Endodermal cell (in vitro differentiated cells): ENCODE results near the gene PAXX. TPM values are rescaled to one million over a fixed set of nuclear protein-coding genes. Genes with fewer than 3 reads are reported as not detected.
A peak's percentile ranks its signal among the peaks of the same experiment; 100 is the strongest.

Experiments
- DNase-seq: peaks from one replicate; pipeline ENCODE4 v3.0.0-alpha.2; 2017
- H3K27ac ChIP-seq: 2 replicates; pipeline ENCODE4 v1.5.1; 2013; ENCODE audit warnings: mild to moderate bottlenecking, low read depth, low read length, moderate library complexity
- H3K27me3 ChIP-seq: 2 replicates; pipeline ENCODE4 v1.6.1; 2013; ENCODE audit warnings: mild to moderate bottlenecking, low read length, moderate library complexity; ENCODE audit not compliant: insufficient read depth, control insufficient read depth, poor library complexity, severe bottlenecking
- H3K36me3 ChIP-seq: 2 replicates; pipeline ENCODE4 v1.7.0; 2013; ENCODE audit warnings: mild to moderate bottlenecking, low read length, moderate library complexity; ENCODE audit not compliant: control insufficient read depth, insufficient read depth
- H3K4me1 ChIP-seq: one replicate; pipeline ENCODE4 v1.7.0; 2013; ENCODE audit warnings: low read length; ENCODE audit not compliant: control insufficient read depth, insufficient read depth
- H3K4me3 ChIP-seq: 2 replicates; pipeline ENCODE4 v1.5.1; 2013; ENCODE audit warnings: mild to moderate bottlenecking, low read length, moderate library complexity
- H3K9ac ChIP-seq: 2 replicates; pipeline ENCODE4 v1.6.1; 2013; ENCODE audit warnings: mild to moderate bottlenecking, low read length, moderate library complexity; ENCODE audit not compliant: poor library complexity, severe bottlenecking; ENCODE audit errors: extremely low read depth
- H3K9me3 ChIP-seq: 2 replicates; pipeline ENCODE4 v1.6.1; 2013; ENCODE audit warnings: mild to moderate bottlenecking, low read length, moderate library complexity; ENCODE audit not compliant: control insufficient read depth
- H3K27ac Mint-ChIP-seq: 2 replicates; pipeline ENCODE4 v1.8.0; 2020; ENCODE audit warnings: mixed read lengths
- H3K27me3 Mint-ChIP-seq: 2 replicates; pipeline ENCODE4 v1.8.0; 2021; ENCODE audit warnings: mild to moderate bottlenecking, mixed read lengths; ENCODE audit not compliant: insufficient read depth
- H3K36me3 Mint-ChIP-seq: 2 replicates; pipeline ENCODE4 v1.8.0; 2020; ENCODE audit warnings: low read depth, mixed read lengths
- H3K4me1 Mint-ChIP-seq: 2 replicates; pipeline ENCODE4 v1.8.0; 2020; ENCODE audit warnings: mixed read lengths
- H3K4me3 Mint-ChIP-seq: 2 replicates; pipeline ENCODE4 v1.8.0; 2020; ENCODE audit warnings: mild to moderate bottlenecking, moderate library complexity, mixed read lengths
- H3K9me3 Mint-ChIP-seq: 2 replicates; pipeline ENCODE4 v1.8.0; 2020; ENCODE audit warnings: mild to moderate bottlenecking, mixed read lengths
- CTCF ChIP-seq: fragments of 200-600 bp; sonication (generic); conservative IDR thresholded peaks from 2 replicates; pipeline ENCODE4 v1.5.0; 2021; ENCODE audit warnings: antibody characterized with exemption, mild to moderate bottlenecking
- WGBS, 2 experiments: methylation state at CpG; one replicate each; pipeline versions ENCODE4 v1.1.5 to v1.1.7; 2013; ENCODE audit warnings: missing lambda C conversion rate in 2 of 2, mixed read lengths in 1 of 2; ENCODE audit not compliant: insufficient coverage in 1 of 2, insufficient read length in 1 of 2; 5-methylcytosine and 5-hydroxymethylcytosine counted together
- total RNA-seq, 2 donors: library from RNA; stranded (reverse); fragmentation: NEBNext Ultra II Directional in 1 of 2; extraction: Animal tissue kit (Norgen Biotek cat#: 25700) in 1 of 2; gene quantifications; 2 replicates in 1 of 2; 3 replicates in 1 of 2; pipeline ENCODE4 v1.2.1, GENCODE V29; 2021

Gene PAXX
- total RNA-seq, 2 donors from 2014 or later = 58.3 to 66.7 TPM

GRCh38 chr9:136943291-136944211 lies 48.7 kb upstream of the PAXX start:
- H3K9me3 ChIP-seq = no peaks in the 10 kb centered on the region
- Mint-ChIP-seq H3K27ac (no peak overlapping the region), H3K36me3 (peaks cover 26% of the 10 kb centered on the region), H3K9me3 (no peaks in the 10 kb centered on the region), H3K4me3 (peak overlapping the region; percentile 63), H3K27me3 (no peaks in the 10 kb centered on the region), H3K4me1 (peaks cover 3% of the 10 kb centered on the region)
- H3K9ac ChIP-seq = peak overlapping the region; percentile 55
- peak; percentile 75 for DNase-seq
- H3K27me3 ChIP-seq = no peaks in the 10 kb centered on the region
- WGBS, 2 experiments = 26 to 32% methylated on average over 35 to 61 of the region's 61 CpGs
- no peak overlapping the region for H3K27ac ChIP-seq
- no peaks in the 10 kb centered on the region for H3K4me1 ChIP-seq
- H3K36me3 ChIP-seq = peaks cover 34% of the 10 kb centered on the region
- TF ChIP-seq CTCF = no peak
- peak overlapping the region; percentile 81 for H3K4me3 ChIP-seq

- H3K4me1 Mint-ChIP-seq = peaks cover 3% of the 10 kb centered on the region
- H3K4me3 ChIP-seq = peak overlapping the region; percentile 81
- H3K9me3 Mint-ChIP-seq = no peaks in the 10 kb centered on the region
- H3K4me3 Mint-ChIP-seq = peak overlapping the region; percentile 63
- no peak for DNase-seq
- no peak for TF ChIP-seq CTCF
- no peaks in the 10 kb centered on the region for H3K27me3 Mint-ChIP-seq
- WGBS, 2 experiments = 0 to 3% methylated on average over 6 to 45 of the region's 45 CpGs
- H3K36me3 ChIP-seq = peaks cover 31% of the 10 kb centered on the region
- peak overlapping the region; percentile 55 for H3K9ac ChIP-seq
- peaks cover 22% of the 10 kb centered on the region for H3K36me3 Mint-ChIP-seq
- H3K27me3 ChIP-seq = no peaks in the 10 kb centered on the region
- no peaks in the 10 kb centered on the region for H3K9me3 ChIP-seq
- no peak overlapping the region for H3K27ac Mint-ChIP-seq
- H3K27ac ChIP-seq = no peak overlapping the region
- no peaks in the 10 kb centered on the region for H3K4me1 ChIP-seq
Measured at GRCh38 chr9:136944212-136944518, 48.1 kb upstream of the PAXX start.

- Mint-ChIP-seq H3K4me1 (peaks cover 3% of the 10 kb centered on the region), H3K27ac (peak within 1 kb of the TSS; percentile 76), H3K9me3 (no peaks in the 10 kb centered on the region), H3K36me3 (peaks cover 17% of the 10 kb centered on the region), H3K4me3 (peak within 1 kb of the TSS; percentile 63), H3K27me3 (no peaks in the 10 kb centered on the region)
- Histone ChIP-seq H3K27ac (no peak within 1 kb of the TSS), H3K4me3 (peak within 1 kb of the TSS; percentile 81), H3K9ac (peak within 1 kb of the TSS; percentile 55), H3K27me3 (no peaks in the 10 kb centered on the region), H3K36me3 (peaks cover 28% of the 10 kb centered on the region), H3K4me1 (no peaks in the 10 kb centered on the region), H3K9me3 (no peaks in the 10 kb centered on the region)
- peak; percentile 97 for DNase-seq
- 7 to 8% methylated on average over 23 to 74 of the region's 74 CpGs for WGBS, 2 experiments
- peak; percentile 99 for TF ChIP-seq CTCF
Measured at GRCh38 chr9:136944519-136945332, 47.5 kb upstream of the PAXX start, which contains the start of the genes C8G and FBXW5. Gene C8G, plus strand, starts transcription at chr9:136945243. Its CDS starts 78 bp downstream, at chr9:136945321. Gene FBXW5, minus strand, starts transcription at chr9:136944738. Its CDS starts 655 bp downstream, at chr9:136944083.
